Astrocyte of the cerebellum (primary cell): ENCODE results near the gene BOC.
A peak's percentile ranks its signal among the peaks of the same experiment; 100 is the strongest.

Experiments used
- DNase-seq: peaks from one replicate; pipeline ENCODE4 v3.0.0-alpha.2; 2011; ENCODE audit warnings: low read depth
- H3K4me3 ChIP-seq: 2 replicates; pipeline ENCODE4 v1.5.1; 2011; ENCODE audit warnings: mild to moderate bottlenecking, low read depth, low read length, moderate library complexity
- in situ Hi-C: cut with HindIII; loops from 2 replicates; pipeline ENCODE4 v1.10.0; 2017; ENCODE audit warnings: low sequenced_read_pairs
- TF ChIP-seq, protein P1 (sequence below): IDR thresholded peaks from 2 replicates; pipeline ENCODE4 v1.5.1; 2012; ENCODE audit warnings: low read length, low read depth, moderate library complexity, mild to moderate bottlenecking; ENCODE audit errors: missing control alignments

Gene BOC

DNA sequence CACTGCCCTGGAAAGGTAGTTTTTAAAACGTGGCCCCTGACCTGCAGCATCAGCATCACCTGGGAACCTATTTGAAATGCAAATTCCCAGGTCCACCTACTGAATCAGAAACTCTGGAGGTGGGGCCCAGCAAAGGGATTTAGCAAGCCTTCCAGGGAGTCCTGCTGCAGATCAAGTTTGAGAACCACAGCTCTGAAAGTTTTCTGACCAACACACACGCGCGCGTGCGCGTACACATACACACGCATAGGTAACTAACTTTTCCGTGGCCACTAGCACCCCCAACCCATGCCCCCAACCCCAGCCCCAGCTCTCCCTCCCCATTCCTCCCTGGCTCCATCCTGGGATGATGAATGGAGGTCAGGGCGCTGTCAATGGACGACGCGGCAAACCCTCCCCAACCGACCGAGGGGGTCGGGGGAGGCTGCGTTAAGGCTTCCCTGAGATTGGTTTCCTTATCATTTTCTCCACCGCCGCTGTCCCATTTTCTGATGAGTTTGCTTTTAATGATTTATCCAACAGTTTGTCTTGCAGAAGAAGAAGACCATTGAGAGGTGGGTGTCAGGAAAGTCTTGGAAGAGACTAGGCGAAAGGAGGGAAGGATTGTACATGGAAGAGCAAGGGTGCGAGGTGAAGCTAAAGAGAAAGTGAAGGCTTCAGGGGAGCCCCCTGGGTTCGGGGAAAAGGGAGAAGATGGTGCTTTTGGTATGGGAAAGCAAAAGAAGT lies 590 bp upstream of the BOC start:
- in situ Hi-C loops, result no loop called here
- no peak for DNase-seq
- TF ChIP-seq, protein P1, sequence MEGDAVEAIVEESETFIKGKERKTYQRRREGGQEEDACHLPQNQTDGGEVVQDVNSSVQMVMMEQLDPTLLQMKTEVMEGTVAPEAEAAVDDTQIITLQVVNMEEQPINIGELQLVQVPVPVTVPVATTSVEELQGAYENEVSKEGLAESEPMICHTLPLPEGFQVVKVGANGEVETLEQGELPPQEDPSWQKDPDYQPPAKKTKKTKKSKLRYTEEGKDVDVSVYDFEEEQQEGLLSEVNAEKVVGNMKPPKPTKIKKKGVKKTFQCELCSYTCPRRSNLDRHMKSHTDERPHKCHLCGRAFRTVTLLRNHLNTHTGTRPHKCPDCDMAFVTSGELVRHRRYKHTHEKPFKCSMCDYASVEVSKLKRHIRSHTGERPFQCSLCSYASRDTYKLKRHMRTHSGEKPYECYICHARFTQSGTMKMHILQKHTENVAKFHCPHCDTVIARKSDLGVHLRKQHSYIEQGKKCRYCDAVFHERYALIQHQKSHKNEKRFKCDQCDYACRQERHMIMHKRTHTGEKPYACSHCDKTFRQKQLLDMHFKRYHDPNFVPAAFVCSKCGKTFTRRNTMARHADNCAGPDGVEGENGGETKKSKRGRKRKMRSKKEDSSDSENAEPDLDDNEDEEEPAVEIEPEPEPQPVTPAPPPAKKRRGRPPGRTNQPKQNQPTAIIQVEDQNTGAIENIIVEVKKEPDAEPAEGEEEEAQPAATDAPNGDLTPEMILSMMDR, result no peak
- peak overlapping the region; percentile 71 for H3K4me3 ChIP-seq

DNA sequence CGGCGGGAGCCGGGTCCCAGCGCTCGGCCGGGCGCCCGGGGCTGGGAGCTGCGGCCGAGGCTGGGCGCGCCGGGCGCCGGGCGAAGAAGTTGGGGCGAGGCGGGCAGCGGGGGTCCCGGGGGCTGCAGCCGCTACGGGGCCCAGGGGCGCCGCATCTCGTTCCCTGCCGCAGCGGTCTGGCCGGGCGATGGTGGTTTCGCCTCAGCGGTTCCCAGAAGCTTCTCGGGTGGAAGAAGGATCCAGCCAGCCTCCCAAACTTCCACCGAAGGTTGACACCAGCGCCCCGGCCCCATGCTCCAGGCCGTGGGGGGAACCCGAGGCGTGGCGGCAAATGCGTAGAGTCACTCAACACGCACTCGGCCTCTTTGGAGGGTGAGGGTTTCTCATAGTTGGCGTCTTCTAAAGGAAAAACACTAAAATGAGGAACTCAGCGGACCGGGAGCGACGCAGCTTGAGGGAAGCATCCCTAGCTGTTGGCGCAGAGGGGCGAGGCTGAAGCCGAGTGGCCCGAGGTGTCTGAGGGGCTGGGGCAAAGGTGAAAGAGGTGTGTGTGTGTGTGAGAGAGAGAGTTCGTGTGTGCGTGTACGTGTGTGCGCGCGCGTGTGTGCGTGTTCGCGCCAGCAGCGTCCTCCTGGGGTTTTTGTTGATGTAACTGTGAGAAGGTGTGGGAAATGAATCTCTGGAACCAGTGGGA lies 940 bp downstream of the BOC start:
- TF ChIP-seq, protein P1, result no peak
- DNase-seq, result no peak
- H3K4me3 ChIP-seq, result peak overlapping the region; percentile 71
- in situ Hi-C loops, result no loop called here

DNA sequence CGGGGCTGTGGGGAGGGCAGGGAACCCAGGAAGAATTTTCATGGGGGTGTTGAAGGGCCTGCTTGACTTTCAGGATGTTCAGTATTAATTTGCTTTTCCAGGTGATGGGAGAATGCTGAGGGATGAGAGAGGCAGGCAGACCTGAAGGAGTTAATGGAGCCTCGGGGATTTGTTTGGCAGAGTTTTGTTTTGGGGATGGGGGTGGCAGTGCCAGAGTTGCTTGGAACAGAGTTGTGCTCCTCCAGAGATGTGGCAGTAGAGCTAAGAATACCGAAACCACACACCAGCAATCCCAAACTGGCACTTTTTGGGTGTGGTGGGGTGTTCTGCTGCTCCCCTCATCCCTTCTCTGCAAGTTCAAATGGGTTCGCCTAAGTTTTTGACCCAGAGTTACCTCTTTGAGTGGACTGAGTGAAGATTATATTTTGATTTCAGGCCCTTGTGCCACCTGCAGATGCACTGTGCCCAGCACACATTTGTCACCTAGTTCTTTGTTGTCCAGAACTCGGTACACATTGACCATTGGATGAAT lies 1.6 kb downstream of the BOC start:
- in situ Hi-C loops, result no loop called here
- DNase-seq, result no peak
- TF ChIP-seq, protein P1, result no peak
- peak overlapping the region; percentile 71 for H3K4me3 ChIP-seq

DNA sequence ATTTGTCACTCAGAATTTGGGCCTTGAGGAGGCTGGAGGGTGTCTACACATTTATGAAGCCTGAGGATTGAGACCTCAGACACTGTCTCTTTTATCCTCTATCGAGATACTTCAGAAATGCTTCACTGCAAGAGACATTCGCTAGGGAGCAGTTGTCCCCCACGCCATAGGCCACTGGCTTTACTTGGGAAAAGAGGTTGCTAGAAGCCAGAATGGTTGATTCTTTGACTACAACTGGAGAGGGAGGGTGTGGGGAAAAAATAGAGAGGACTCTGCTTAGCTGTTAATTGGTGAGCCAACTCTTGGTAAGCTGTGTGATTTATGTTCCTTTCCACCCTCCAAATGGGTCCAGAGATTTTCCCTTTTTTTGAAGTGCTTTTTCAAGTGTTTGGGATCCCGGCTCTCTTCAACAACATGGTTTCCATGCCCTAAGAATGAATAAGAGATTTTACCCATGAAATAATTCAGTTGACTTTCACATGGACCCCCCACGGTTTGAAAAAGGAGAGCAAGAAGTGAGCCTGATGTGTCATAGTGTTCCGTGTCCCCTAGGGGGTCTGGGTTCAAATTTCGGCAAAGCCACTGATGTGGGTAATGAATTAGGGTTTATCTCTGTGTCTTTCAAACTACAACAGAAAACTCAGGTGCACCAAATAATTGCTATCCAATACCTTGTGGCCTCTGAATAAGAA lies 2.7 kb downstream of the BOC start:
- TF ChIP-seq, protein P1, result no peak
- in situ Hi-C loops, result no loop called here
- peak overlapping the region; percentile 71 for H3K4me3 ChIP-seq
- no peak for DNase-seq

DNA sequence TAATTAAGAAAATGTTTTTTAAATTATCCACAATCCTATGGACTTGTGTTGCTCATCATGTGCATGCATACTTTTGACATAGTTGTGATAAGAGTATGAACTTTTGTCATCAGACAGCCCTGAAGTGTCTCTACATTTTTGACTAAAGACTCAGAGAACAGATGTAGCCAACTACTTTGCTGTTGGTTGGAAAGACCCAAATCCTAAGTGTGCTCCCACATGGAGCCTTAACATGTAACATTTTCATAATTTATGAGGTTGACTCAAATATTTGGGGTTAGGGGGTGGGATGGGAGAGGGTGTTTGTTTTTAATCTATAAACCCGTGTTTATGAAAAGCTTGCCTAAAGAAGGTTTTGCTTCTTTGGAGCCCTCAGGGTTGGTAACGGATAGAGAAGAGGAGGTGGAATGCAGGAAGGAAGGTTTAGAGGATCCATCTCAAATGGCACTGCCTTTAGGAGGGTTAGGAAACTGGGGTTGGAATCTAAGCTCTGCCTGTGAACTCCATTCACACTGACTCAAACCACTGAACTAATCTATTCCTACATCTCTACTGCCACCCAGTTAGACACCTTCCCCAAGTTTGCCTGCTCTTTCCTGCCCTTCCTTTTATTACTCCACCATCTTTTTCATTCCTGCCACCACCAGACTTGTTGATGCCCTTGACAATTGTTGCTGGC lies 3.7 kb downstream of the BOC start:
- in situ Hi-C loops, result no loop called here
- TF ChIP-seq, protein P1, result no peak
- H3K4me3 ChIP-seq, result no peak overlapping the region
- no peak for DNase-seq

DNA sequence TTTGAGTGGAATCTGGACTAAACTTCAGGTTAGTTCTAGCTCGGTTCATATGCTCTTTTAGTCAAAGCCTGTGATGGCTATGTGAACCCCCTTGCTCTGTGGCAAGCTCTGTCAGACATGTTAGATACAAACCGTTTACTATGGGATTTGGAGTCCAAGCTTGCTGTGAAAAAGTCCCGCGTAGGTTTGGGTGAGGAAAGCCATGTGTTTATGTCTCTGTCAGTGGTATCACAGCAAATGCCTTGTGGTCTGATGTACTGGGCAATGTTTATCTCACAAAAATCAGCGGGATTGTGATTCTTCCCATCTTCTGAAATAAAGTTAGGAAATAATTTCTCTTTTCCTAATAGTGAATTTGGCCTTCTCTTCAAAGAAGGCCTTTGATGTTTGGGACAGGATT lies 5.0 kb downstream of the BOC start:
- no peak for DNase-seq
- no peak overlapping the region for H3K4me3 ChIP-seq
- TF ChIP-seq, protein P1, result no peak
- in situ Hi-C loops, result no loop called here
